Measurements from ENCODE around the gene TREM1.

Gene TREM1

DNA sequence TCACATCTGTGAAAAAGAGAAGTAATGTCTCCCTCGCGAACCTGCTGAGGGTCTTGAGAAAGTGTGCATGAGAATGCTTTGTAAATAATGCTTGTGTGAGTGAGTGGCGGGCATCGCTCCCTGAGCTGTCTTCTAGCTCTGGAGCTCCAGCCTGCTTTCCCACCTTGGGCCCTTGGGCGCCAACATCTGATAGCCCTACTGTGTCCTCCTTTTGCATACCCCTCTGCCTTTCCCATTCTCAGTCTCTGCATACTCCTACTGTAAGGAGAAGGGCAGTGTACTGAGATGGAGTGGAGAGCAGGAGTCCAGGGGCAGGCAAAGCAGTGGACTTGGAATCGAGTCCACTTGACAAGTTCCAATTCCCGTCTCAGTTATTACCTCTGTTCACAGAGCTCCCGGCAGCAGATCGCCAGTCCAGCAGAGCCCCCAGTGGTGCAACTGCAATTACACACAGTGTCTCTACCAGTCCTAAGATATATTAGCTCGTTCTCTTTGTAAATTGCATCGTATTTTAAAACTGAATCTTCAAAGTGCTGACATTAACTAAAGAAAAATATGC is 48.1 kb upstream of the TREM1 start:
- Histone ChIP-seq H2AFZ (ENCODE audit: low read length) (no peak overlapping the region), H3K9me2 (replicated peaks; ENCODE audit: low read depth, low read length) (no peaks in the 10 kb centered on the region), H3K27me3 (ENCODE audit: insufficient read depth, low read length, poor library complexity, severe bottlenecking) (no peaks in the 10 kb centered on the region), H4K20me1 (ENCODE audit: insufficient read depth, low read length, poor library complexity, severe bottlenecking) (no peaks in the 10 kb centered on the region), H3K4me2 (ENCODE audit: low read depth, low read length, poor library complexity, severe bottlenecking) (peak overlapping the region; percentile 49), H3K4me3 (ENCODE audit: low read length, poor library complexity, severe bottlenecking) (peak overlapping the region; percentile 26), H3F3A (ENCODE audit: low read depth) (no peaks in the 10 kb centered on the region), H3K9me3 (ENCODE audit: insufficient read depth, low read depth, low read length) (no peaks in the 10 kb centered on the region), H3K79me2 (ENCODE audit: insufficient read depth, low read length) (no peaks in the 10 kb centered on the region), H3K9ac (ENCODE audit: low read depth, low read length, poor library complexity, severe bottlenecking) (peak overlapping the region; percentile 36), H3K36me3 (ENCODE audit: insufficient read depth, low read length) (no peaks in the 10 kb centered on the region), H3K4me1 (ENCODE audit: insufficient read depth, low read length, poor library complexity, severe bottlenecking) (peaks cover 70% of the 10 kb centered on the region)
- TF ChIP-seq, protein P1, sequence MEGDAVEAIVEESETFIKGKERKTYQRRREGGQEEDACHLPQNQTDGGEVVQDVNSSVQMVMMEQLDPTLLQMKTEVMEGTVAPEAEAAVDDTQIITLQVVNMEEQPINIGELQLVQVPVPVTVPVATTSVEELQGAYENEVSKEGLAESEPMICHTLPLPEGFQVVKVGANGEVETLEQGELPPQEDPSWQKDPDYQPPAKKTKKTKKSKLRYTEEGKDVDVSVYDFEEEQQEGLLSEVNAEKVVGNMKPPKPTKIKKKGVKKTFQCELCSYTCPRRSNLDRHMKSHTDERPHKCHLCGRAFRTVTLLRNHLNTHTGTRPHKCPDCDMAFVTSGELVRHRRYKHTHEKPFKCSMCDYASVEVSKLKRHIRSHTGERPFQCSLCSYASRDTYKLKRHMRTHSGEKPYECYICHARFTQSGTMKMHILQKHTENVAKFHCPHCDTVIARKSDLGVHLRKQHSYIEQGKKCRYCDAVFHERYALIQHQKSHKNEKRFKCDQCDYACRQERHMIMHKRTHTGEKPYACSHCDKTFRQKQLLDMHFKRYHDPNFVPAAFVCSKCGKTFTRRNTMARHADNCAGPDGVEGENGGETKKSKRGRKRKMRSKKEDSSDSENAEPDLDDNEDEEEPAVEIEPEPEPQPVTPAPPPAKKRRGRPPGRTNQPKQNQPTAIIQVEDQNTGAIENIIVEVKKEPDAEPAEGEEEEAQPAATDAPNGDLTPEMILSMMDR (conservative IDR thresholded peaks at IDR 0.05; ENCODE audit: low read length), result peak; percentile 60
- no peak for TF ChIP-seq EZH2phosphoT487 (IDR thresholded peaks at IDR 0.05; ENCODE audit: borderline replicate concordance)

DNA sequence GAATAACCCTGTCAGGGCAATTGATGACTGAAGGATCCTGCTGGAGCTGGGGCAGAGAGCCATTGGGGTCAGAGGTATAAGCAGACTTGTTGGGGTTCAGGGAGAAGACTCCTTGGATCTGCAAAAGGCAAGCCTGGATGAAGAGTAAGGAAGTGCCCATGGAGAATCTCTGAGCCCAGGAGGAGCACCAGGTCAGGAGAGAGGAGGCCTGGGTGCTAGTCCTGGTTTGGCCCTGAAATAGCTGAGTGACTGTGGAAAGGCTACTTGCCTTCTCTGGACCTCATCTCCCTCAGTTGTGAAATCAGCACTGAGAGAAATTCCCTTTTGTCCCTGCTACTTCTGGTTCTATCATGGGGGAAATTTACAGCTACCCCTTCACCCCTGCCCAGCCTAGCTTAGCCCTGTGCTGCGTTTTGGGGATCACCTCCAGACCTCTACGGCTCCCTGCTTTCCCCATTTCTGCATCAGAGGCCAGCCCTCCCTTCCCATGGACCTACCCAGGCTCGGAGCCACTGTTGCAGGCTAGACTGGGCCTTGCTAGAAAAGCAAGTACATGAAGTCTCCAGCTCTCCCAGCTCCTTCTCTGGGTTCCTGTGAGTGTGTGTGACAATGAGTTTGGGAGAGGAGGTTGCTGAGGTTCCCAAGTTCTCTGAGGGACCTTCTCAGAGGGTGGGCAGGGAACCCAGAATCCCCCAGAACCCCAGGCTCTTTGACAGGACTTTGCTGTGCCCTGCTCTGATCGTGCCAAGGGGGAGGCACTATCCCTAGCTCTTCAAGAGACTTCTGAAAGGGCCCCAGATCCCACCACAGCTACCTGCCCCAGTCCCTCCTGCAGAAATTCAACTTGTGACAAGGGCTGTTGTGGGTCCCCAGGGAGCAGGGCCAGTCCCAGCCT is 46.6 kb upstream of the TREM1 start:
- H3F3A ChIP-seq (ENCODE audit: low read depth), result no peaks in the 10 kb centered on the region
- H3K4me1 ChIP-seq (ENCODE audit: insufficient read depth, low read length, poor library complexity, severe bottlenecking), result peaks cover 63% of the 10 kb centered on the region
- H3K4me2 ChIP-seq (ENCODE audit: low read depth, low read length, poor library complexity, severe bottlenecking), result peak overlapping the region; percentile 49
- no peaks in the 10 kb centered on the region for H3K9me3 ChIP-seq (ENCODE audit: insufficient read depth, low read depth, low read length)
- no peaks in the 10 kb centered on the region for H4K20me1 ChIP-seq (ENCODE audit: insufficient read depth, low read length, poor library complexity, severe bottlenecking)
- peak overlapping the region; percentile 26 for H3K4me3 ChIP-seq (ENCODE audit: low read length, poor library complexity, severe bottlenecking)
- H3K9me2 ChIP-seq (replicated peaks; ENCODE audit: low read depth, low read length), result no peaks in the 10 kb centered on the region
- H3K79me2 ChIP-seq (ENCODE audit: insufficient read depth, low read length), result no peaks in the 10 kb centered on the region
- H3K36me3 ChIP-seq (ENCODE audit: insufficient read depth, low read length), result no peaks in the 10 kb centered on the region
- H3K9ac ChIP-seq (ENCODE audit: low read depth, low read length, poor library complexity, severe bottlenecking), result peak overlapping the region; percentile 36
- no peak overlapping the region for H2AFZ ChIP-seq (ENCODE audit: low read length)
- H3K27me3 ChIP-seq (ENCODE audit: insufficient read depth, low read length, poor library complexity, severe bottlenecking), result no peaks in the 10 kb centered on the region
- no peak for TF ChIP-seq EZH2phosphoT487 (IDR thresholded peaks at IDR 0.05; ENCODE audit: borderline replicate concordance)
- TF ChIP-seq, protein P1 (conservative IDR thresholded peaks at IDR 0.05; ENCODE audit: low read length), result no peak

DNA sequence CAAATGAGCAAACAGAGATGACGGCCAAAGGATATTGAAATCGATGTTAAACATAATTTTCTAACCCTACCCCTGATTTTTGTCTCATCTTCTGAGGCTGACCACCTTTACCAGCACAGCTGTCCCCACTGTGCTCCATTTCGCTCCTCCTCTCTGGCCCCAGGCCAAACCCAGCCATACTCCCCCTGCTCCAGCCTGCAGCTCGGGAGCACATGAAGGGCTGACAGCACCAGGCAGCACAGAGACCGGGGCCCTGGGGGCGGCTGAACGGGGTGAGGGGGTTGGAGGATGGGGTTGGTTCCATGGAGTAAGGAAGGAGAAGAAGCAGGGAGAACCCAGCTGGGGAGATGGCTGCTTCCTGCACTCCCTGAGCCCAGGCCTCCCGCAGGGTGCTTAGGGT is 45.8 kb upstream of the TREM1 start:
- no peak overlapping the region for H3K4me2 ChIP-seq (ENCODE audit: low read depth, low read length, poor library complexity, severe bottlenecking)
- no peaks in the 10 kb centered on the region for H3K79me2 ChIP-seq (ENCODE audit: insufficient read depth, low read length)
- no peak overlapping the region for H2AFZ ChIP-seq (ENCODE audit: low read length)
- no peaks in the 10 kb centered on the region for H3F3A ChIP-seq (ENCODE audit: low read depth)
- H3K4me1 ChIP-seq (ENCODE audit: insufficient read depth, low read length, poor library complexity, severe bottlenecking), result peaks cover 55% of the 10 kb centered on the region
- H3K9me2 ChIP-seq (replicated peaks; ENCODE audit: low read depth, low read length), result no peaks in the 10 kb centered on the region
- H3K9me3 ChIP-seq (ENCODE audit: insufficient read depth, low read depth, low read length), result no peaks in the 10 kb centered on the region
- H3K9ac ChIP-seq (ENCODE audit: low read depth, low read length, poor library complexity, severe bottlenecking), result peak overlapping the region; percentile 36
- TF ChIP-seq, protein P1 (conservative IDR thresholded peaks at IDR 0.05; ENCODE audit: low read length), result no peak
- TF ChIP-seq EZH2phosphoT487 (IDR thresholded peaks at IDR 0.05; ENCODE audit: borderline replicate concordance), result no peak
- no peaks in the 10 kb centered on the region for H4K20me1 ChIP-seq (ENCODE audit: insufficient read depth, low read length, poor library complexity, severe bottlenecking)
- no peaks in the 10 kb centered on the region for H3K27me3 ChIP-seq (ENCODE audit: insufficient read depth, low read length, poor library complexity, severe bottlenecking)
- no peak overlapping the region for H3K4me3 ChIP-seq (ENCODE audit: low read length, poor library complexity, severe bottlenecking)
- H3K36me3 ChIP-seq (ENCODE audit: insufficient read depth, low read length), result no peaks in the 10 kb centered on the region

Data from Loucy (cell line).